ENCODE data around the gene MYOF.
"Not testable (repeated sequence)": the region's sequence is repeated elsewhere in the genome, so short reads cannot be mapped to it uniquely, and the experiment has no call there.

MYOF gene

GRCh38 chr10:93475871-93476270 lies 6.3 kb downstream of the MYOF start:
- no peak for DNase-seq

- no peak for DNase-seq
These were observed 6.9 kb downstream of the MYOF start for GRCh38 chr10:93475227-93475626.

DNA sequence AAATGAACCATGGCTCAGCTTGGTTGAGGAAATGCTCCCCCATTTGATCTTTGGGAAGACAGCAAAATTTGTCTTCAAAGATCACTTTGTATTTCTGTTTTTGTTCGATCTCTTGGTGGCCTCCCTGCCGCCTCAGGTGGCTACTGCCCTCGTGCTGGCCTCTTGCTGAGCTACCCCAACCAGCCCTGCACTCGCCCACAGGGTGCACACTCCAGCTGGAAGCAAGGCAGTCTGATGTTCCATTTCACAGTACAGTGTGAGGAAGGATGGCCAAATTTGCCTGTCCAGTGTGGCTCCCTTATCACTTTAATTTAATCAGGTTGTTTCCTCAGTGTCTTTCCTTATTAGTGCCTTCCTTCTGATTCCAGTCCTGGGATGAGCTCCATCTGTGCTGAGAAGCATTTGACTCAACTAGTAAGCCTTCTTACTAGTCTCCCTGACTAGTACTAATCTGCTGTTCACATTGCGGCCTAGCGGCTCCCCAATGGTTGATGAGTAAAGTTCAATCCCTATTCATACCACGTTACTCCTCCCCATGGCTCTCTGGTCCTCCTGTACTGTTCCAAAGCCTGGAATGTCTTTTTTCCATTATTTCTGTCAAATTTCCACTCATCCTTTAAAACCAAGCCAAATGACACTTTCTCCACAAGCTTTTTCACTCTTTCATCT lies 8.2 kb downstream of the MYOF start:
- no peak for DNase-seq

DNA sequence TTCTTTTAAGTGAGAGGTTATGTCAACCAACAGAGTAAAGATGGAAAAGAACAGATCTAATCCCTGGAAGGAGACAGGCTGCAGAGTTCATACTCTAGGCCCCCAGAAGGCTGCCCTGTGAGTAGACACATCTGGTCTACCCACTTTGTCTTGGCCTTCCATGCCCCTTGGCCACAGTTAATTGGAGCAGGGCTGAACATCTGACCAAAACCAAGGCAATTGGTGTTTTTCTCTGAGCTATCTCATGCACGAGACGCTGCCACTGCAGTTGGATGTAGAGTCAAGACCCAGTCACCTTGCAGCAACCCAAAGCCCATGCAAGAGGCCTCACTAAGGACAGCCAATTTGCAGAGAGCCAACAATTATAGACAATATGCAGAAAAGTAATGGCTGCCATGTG lies 9.0 kb downstream of the MYOF start:
- no peak for DNase-seq

GRCh38 chr10:93471110-93471651 lies 11.0 kb downstream of the MYOF start:
- no peak for DNase-seq

- DNase-seq: no peak
These were observed 12.7 kb downstream of the MYOF start for GRCh38 chr10:93469454-93469853.

DNA sequence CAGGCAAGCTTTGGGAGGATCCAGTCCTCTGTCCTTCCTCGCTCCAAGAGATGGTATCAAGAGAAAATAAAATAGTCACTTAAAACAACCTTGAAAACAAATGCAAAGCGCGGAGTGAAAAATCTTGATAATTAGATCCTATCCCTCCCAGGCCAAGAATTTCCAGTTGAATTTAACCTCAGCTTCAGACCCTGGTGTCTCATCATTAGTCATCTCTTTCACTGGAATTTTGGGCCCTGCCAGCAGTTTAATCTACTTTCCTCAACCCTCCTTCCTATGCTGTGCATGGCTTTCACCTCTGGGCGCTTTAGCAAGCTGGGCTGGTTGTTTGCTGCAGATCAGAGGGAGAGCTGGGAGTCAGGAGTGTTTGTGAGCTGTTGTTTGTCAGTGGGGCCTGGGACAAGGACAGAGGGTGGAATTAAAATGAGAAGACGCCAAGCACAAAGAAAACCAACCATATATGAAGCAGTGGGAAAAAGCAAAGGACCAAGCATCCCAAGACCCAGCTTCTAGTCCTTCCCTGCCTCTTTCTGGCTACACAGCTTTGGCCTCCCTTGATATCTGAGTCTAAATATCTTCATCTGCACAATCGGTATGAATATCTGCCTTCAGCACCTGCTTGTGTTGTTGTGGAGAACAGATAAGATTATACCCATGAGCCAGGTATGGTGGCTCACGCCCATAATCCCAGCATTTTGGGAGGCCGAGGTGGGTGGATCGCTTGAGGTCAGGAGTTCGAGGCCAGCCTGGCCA lies 13.5 kb downstream of the MYOF start:
- no peak for DNase-seq

GRCh38 chr10:93467635-93468034 lies 14.5 kb downstream of the MYOF start:
- DNase-seq: not testable (repeated sequence)

- DNase-seq: no peak
These were observed 16.1 kb downstream of the MYOF start for GRCh38 chr10:93465806-93466675.

DNA sequence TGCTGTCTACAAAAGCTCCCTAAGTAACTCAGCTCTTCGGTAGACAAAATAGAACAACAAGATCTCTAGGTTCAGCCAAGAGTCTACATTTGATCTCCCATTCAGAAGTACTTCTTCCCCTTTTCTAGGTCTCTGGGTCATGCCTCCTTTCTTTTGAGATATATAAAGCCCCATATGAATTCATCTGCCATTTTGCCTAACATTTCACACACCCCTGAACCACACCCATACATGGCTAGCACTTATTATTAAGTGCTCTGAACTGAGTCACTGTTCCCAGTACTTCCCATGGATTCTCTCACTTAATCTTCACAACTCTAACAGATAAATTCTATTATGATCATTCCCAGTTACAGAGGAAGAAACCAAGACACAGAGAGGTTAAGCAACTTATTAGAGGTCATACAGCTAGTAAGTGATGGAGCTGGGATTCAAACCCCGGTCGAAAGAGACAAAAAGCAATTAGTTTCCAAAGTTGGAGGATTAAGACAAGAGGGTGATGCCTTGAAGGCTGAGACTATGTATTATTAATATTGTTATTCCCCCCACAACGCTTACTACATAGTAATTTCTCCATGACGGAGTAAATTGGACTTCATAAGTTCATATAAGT lies 17.3 kb downstream of the MYOF start:
- no peak for DNase-seq

DNA sequence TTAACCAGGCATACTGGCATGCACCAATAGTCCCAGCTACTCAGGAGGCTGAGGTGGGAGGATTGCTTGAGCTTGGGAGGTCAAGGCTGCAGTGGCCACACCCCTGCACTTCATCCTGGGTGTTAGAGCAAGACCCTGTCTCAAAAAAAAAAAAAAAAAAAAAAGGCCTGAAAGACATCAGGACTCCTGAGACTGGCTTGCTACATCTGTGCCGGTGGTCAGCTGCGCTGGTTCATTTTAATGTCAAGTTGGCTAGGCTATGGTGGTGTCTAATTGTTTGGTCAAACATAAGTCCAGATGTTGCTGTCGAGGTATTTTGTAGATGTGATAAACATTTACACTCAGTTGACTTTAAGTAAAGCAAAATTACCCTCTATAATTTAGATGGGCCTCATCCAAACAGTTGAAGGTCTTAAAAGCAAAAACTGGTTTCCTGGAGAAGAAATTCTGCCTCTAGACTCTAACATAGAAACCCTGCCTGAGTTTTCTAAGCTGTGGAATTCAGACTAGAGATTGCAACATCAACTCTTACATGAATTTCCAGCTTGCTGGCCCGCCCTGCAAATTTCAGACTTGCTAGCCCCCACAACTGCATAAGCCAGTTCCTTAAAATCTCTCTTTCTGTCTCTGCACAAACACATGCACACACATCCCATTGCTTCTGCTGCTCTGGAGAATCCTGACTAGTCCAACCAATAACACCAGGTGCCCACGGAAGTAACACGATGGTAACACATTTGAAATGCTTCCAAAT lies 18.2 kb downstream of the MYOF start:
- no peak for DNase-seq

GRCh38 chr10:93462881-93463280 lies 19.3 kb downstream of the MYOF start:
- DNase-seq: no peak

GRCh38 chr10:93462371-93462770 lies 19.8 kb downstream of the MYOF start:
- no peak for DNase-seq

- no peak for DNase-seq
These were observed 20.3 kb downstream of the MYOF start for GRCh38 chr10:93461807-93462178.

DNA sequence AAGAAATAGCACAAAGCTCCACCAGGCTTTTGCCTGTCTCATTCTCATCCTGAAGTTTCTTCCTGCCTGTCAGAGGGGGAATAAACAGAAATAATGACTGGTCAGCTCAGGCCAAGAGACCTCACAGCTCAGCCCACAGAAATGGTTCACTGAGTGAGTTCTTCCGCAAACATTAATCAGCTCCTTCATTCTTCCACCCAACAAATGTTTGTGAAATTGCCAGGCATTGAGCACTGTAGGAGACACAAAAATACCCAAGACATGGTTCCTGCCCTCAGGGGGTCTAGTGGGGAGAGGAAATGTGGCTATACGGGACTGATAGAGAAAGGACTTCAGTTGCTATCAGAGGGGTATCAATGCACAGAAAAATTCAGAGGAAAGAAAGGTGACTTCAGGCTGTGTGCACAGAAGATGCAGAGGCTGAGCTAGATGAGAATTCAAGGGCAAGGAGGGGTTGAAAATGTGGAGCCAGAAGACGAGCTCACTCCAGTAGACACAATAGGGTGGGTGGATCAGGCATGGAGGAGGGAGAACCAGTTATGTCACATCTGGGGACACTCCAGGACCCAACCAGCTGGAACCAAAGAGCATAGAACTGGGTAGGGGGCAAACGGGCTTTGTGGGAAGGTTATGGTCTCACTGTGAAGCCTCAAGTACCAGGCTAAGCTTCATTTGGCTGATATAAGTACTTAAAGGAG lies 20.9 kb downstream of the MYOF start:
- no peak for DNase-seq

DNA sequence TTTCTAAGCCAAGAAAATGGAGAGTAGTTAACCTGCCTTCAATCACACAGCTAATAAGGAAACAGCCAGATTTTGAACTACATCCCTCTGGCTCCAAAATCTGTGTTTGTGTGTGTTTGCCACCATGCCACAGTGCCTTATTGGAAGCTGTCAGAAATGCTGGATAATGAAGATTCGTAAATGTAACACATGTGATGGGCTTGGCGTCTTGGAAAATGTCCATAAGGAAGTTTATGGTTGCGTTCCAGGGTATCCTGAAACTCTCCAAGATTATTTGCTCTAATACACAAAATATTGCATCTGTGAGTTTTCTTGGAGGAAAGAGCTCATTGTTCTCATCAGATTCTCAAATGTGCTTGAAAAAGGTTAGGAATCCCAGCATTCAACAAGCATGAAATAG lies 22.7 kb downstream of the MYOF start:
- no peak for DNase-seq

DNA sequence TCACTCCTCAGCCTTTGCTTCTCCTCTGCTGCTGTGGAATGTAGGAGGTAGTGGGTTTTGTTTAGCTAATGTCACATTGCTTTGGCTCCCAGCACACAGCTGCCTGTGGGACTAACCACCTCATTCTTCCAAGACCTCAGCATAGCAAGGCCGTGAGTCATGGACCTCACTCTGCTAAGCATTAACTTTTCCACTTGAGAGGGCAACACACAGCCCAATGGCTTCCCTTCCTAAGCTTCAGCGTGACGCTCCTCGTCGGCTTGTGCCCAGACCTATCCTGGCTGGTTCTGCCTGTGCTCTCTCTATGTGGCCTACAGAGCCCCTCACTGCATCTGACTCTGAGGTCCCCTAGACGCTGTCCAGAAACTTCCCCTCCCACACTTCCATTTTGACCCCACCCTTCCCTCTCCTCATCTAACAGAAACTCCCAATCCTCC lies 23.3 kb downstream of the MYOF start:
- DNase-seq: no peak

GRCh38 chr10:93457511-93457910 lies 24.6 kb downstream of the MYOF start:
- DNase-seq: no peak

DNA sequence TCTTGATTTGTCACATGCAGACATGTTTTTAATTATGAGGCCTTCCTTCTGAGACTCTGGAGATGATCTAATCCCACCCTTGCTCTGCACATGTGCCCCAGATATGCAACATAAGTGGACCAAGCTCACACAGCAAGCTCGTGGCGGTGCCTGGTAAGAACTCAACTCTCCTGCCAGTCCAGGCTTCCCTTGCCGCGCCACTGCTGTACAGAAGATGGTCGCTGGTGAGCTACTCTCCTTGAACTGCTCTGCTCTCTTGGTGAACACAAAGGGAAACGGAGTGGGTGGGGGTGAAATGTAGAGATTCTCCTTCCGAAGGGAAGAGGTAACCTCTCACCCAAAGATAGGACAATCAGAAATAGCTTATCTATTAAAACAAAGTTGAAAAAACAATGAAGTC lies 25.7 kb downstream of the MYOF start:
- no peak for DNase-seq

DNA sequence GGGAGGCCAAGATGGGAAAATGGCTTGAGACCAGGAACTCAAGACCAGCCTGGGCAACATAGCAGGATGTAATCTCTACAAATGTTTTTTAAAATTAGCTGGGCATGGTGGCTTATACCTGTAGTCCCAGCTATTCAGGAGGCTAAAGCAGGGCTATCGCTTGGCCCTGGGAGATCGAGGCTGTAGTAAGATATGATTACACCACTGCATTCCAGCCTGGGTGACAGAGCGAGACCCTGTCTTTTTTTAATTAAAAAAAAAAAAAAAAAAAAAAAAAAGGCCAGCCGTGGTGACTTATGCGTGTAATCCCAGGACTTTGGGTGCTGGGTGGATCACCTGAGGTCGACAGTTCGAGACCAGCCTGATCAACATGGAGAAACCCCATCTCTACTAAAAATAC lies 27.4 kb downstream of the MYOF start:
- no peak for DNase-seq

- DNase-seq: no peak
These were observed 28.0 kb downstream of the MYOF start for GRCh38 chr10:93454146-93454545.

GRCh38 chr10:93452143-93452542 lies 30.0 kb downstream of the MYOF start:
- DNase-seq: no peak
